H1 (cell line): ENCODE measurements around the gene TUT1. TPM values are rescaled to one million over a fixed set of nuclear protein-coding genes. Genes with fewer than 3 reads are reported as not detected.

Experiments used
- CTCF ChIA-PET: fragments of 300-600 bp; sonication (Branson Sonifier 250); formaldehyde crosslinking; loops from one replicate; lab custom pipeline; 2021; ENCODE audit not compliant: partially characterized antibody; lab: Charles Lee
- POLR2A ChIA-PET: fragments of 300-600 bp; sonication (Branson Sonifier 250); formaldehyde crosslinking; loops from one replicate; lab custom pipeline; 2021; ENCODE audit warnings: inconsistent platforms; ENCODE audit not compliant: partially characterized antibody; lab: Charles Lee
- DNase-seq, 2 experiments: peaks; one replicate each; pipeline versions ENCODE4 v3.0.0 to v3.0.0-alpha.2; 2010 to 2022; ENCODE audit warnings: low spot score in 2 of 2, low read depth in 1 of 2, mixed read lengths in 1 of 2
- FAIRE-seq: peaks from 2 replicates; lab custom pipeline; 2011; peaks lifted over from hg19 to GRCh38; lab: Jason Lieb, UNC
- H2AFZ ChIP-seq: 2 replicates; pipeline ENCODE4 v1.8.1; 2012; ENCODE audit warnings: low read length, inconsistent platforms
- H2AK5ac ChIP-seq: 2 replicates; pipeline ENCODE4 v1.6.1; 2013; ENCODE audit warnings: low read depth, low read length
- H2BK120ac ChIP-seq: replicated peaks from 2 replicates; pipeline ENCODE3; 2013; ENCODE audit warnings: low read depth, low read length, inconsistent platforms
- H2BK12ac ChIP-seq: 2 replicates; pipeline ENCODE4 v1.6.1; 2013; ENCODE audit warnings: low read depth, low read length
- H2BK15ac ChIP-seq: 2 replicates; pipeline ENCODE4 v1.6.1; 2013; ENCODE audit warnings: low read length
- H2BK20ac ChIP-seq: 2 replicates; pipeline ENCODE4 v1.6.1; 2013; ENCODE audit warnings: low read length
- H2BK5ac ChIP-seq: 2 replicates; pipeline ENCODE4 v1.6.1; 2013; ENCODE audit warnings: low read depth, low read length
- H3K14ac ChIP-seq: 2 replicates; pipeline ENCODE4 v1.6.1; 2013; ENCODE audit warnings: inconsistent platforms; ENCODE audit not compliant: insufficient read length
- H3K18ac ChIP-seq: 2 replicates; pipeline ENCODE4 v1.6.1; 2013; ENCODE audit warnings: low read length; ENCODE audit errors: extremely low read depth
- H3K23ac ChIP-seq: 2 replicates; pipeline ENCODE4 v1.6.1; 2013; ENCODE audit warnings: inconsistent platforms; ENCODE audit not compliant: insufficient read length
- H3K23me2 ChIP-seq: 2 replicates; pipeline ENCODE4 v1.6.1; 2013; ENCODE audit warnings: low read depth, low read length
- H3K27ac ChIP-seq: 2 replicates; pipeline ENCODE4 v1.6.1; 2011; ENCODE audit warnings: low read depth, low read length, inconsistent platforms
- H3K27me3 ChIP-seq, 4 experiments: replicated peaks in 1 of 4; 1 replicate in 1 of 4; 2 replicates in 3 of 4; pipeline versions ENCODE4 v1.6.1 to v1.8.1; 2011 to 2013; ENCODE audit warnings: low read length in 3 of 4, mild to moderate bottlenecking in 3 of 4, inconsistent platforms in 2 of 4, mixed read lengths in 2 of 4, moderate library complexity in 1 of 4; ENCODE audit not compliant: control insufficient read depth in 3 of 4, insufficient read depth in 3 of 4; ENCODE audit errors: extremely low read depth in 1 of 4
- H3K36me3 ChIP-seq, 4 experiments: 2 replicates each; pipeline versions ENCODE4 v1.6.1 to v1.8.1; 2011 to 2013; ENCODE audit warnings: mild to moderate bottlenecking in 4 of 4, low read length in 3 of 4, moderate library complexity in 2 of 4, control low read depth in 1 of 4, inconsistent platforms in 1 of 4; ENCODE audit not compliant: insufficient read depth in 4 of 4, control insufficient read depth in 2 of 4
- H3K4ac ChIP-seq: replicated peaks from 2 replicates; pipeline ENCODE3; 2013; ENCODE audit warnings: low read length, low read depth, mixed read lengths, inconsistent platforms; ENCODE audit not compliant: insufficient read length
- H3K4me1 ChIP-seq, 4 experiments: replicated peaks in 1 of 4; 1 replicate in 1 of 4; 2 replicates in 3 of 4; pipeline versions ENCODE4 v1.6.1 to v1.8.1; 2011 to 2013; ENCODE audit warnings: low read length in 3 of 4, inconsistent platforms in 2 of 4, mixed read lengths in 1 of 4; ENCODE audit not compliant: insufficient read depth in 4 of 4, control insufficient read depth in 3 of 4
- H3K4me2 ChIP-seq, 2 experiments: 2 replicates each; pipeline versions ENCODE4 v1.6.1 to v1.8.1; 2011 to 2013; ENCODE audit warnings: low read depth in 2 of 2, low read length in 2 of 2, control low read depth in 1 of 2, inconsistent platforms in 1 of 2, mild to moderate bottlenecking in 1 of 2; ENCODE audit not compliant: insufficient read depth in 1 of 2
- H3K4me3 ChIP-seq, 4 experiments: fragments of 200-600, 300-600 bp in 1 of 4; sonication (generic), shearing (Covaris generic), sonication (Bioruptor Twin) in 1 of 4; 2 replicates each; pipeline versions ENCODE4 v1.5.1 to v1.8.1; 2011 to 2016; ENCODE audit warnings: low read length in 4 of 4, low read depth in 3 of 4, control low read depth in 2 of 4, inconsistent platforms in 2 of 4, mild to moderate bottlenecking in 2 of 4, mixed read lengths in 1 of 4, moderate library complexity in 1 of 4; ENCODE audit not compliant: insufficient read depth in 2 of 4; ENCODE audit errors: extremely low read depth in 1 of 4
- H3K56ac ChIP-seq: replicated peaks from 2 replicates; pipeline ENCODE3; 2013; ENCODE audit warnings: low read depth, mild to moderate bottlenecking, mixed read lengths, low read length, inconsistent platforms; ENCODE audit not compliant: insufficient read length
- H3K79me1 ChIP-seq: 2 replicates; pipeline ENCODE4 v1.6.1; 2013; ENCODE audit warnings: low read depth, low read length, control low read depth
- H3K79me2 ChIP-seq, 2 experiments: 2 replicates each; pipeline versions ENCODE4 v1.6.1 to v1.8.1; 2012 to 2013; ENCODE audit warnings: low read length in 2 of 2, mild to moderate bottlenecking in 2 of 2, inconsistent platforms in 1 of 2; ENCODE audit not compliant: insufficient read depth in 2 of 2, control insufficient read depth in 1 of 2
- H3K9ac ChIP-seq, 4 experiments: replicated peaks in 1 of 4; 1 replicate in 1 of 4; 2 replicates in 3 of 4; pipeline versions ENCODE4 v1.6.1 to v1.8.1; 2011 to 2013; ENCODE audit warnings: low read depth in 3 of 4, low read length in 3 of 4, control low read depth in 2 of 4, mild to moderate bottlenecking in 2 of 4, moderate library complexity in 2 of 4, inconsistent platforms in 1 of 4; ENCODE audit errors: extremely low read depth in 1 of 4
- H3K9me3 ChIP-seq, 2 experiments: 2 replicates each; pipeline versions ENCODE4 v1.6.1 to v1.8.1; 2012 to 2013; ENCODE audit warnings: mild to moderate bottlenecking in 2 of 2, moderate library complexity in 2 of 2, control low read depth in 1 of 2, inconsistent platforms in 1 of 2, low read depth in 1 of 2, low read length in 1 of 2, mixed read lengths in 1 of 2; ENCODE audit not compliant: insufficient read depth in 2 of 2
- H4K20me1 ChIP-seq, 2 experiments: replicated peaks in 1 of 2; 2 replicates each; pipeline versions ENCODE3 to v1.8.1; 2011 to 2013; ENCODE audit warnings: inconsistent platforms in 2 of 2, low read length in 2 of 2, mild to moderate bottlenecking in 1 of 2; ENCODE audit not compliant: insufficient read depth in 2 of 2, control insufficient read depth in 1 of 2
- H4K5ac ChIP-seq: 2 replicates; pipeline ENCODE4 v1.6.1; 2013; ENCODE audit warnings: low read length, low read depth, mixed read lengths, inconsistent platforms; ENCODE audit not compliant: insufficient read length
- H4K8ac ChIP-seq: 2 replicates; pipeline ENCODE4 v1.8.0; 2013; ENCODE audit warnings: mild to moderate bottlenecking, moderate library complexity, low read length, inconsistent platforms; ENCODE audit not compliant: insufficient read depth; ENCODE audit errors: extremely low read depth
- H4K91ac ChIP-seq: replicated peaks from 2 replicates; pipeline ENCODE3; 2013; ENCODE audit warnings: low read length, mixed read lengths, inconsistent platforms; ENCODE audit not compliant: insufficient read length
- BCL11A ChIP-seq, 2 experiments: IDR thresholded peaks; one replicate each; pipeline ENCODE4 v1.6.1; 2011; ENCODE audit warnings: low read depth in 2 of 2, low read length in 2 of 2, mild to moderate bottlenecking in 2 of 2
- CTBP2 ChIP-seq: IDR thresholded peaks from 2 replicates; pipeline ENCODE4 v1.7.0; 2011; ENCODE audit warnings: borderline replicate concordance, mild to moderate bottlenecking, moderate library complexity, mixed read lengths, low read length; ENCODE audit not compliant: insufficient read depth, insufficient read length
- CTCF ChIP-seq, 3 experiments: IDR thresholded peaks; 1 replicate in 2 of 3; 2 replicates in 1 of 3; pipeline versions ENCODE4 v1.5.1 to v1.6.1; 2011; ENCODE audit warnings: low read length in 3 of 3, mild to moderate bottlenecking in 3 of 3, inconsistent platforms in 2 of 3, low read depth in 1 of 3, moderate library complexity in 1 of 3; ENCODE audit not compliant: insufficient read depth in 1 of 3; ENCODE audit errors: control extremely low read depth in 1 of 3
- MAFK ChIP-seq: IDR thresholded peaks from 2 replicates; pipeline ENCODE4 v1.6.1; 2012; ENCODE audit warnings: low read depth, mild to moderate bottlenecking, improper control_type of control experiment, low read length
- POLR2AphosphoS5 ChIP-seq: IDR thresholded peaks from 2 replicates; pipeline ENCODE4 v1.6.1; 2011; ENCODE audit warnings: low read depth, low read length
- POU5F1 ChIP-seq: IDR thresholded peaks from 2 replicates; pipeline ENCODE4 v1.6.1; 2011; ENCODE audit warnings: low read depth, mild to moderate bottlenecking, low read length, moderate library complexity
- RBBP5 ChIP-seq: IDR thresholded peaks from 2 replicates; pipeline ENCODE4 v1.7.1; 2012; ENCODE audit warnings: low read depth, mild to moderate bottlenecking, inconsistent platforms, low read length, moderate library complexity, borderline replicate concordance
- RNF2 ChIP-seq: fragments of 200-900, 300-1000 bp; sonication (generic); IDR thresholded peaks from 2 replicates; pipeline ENCODE4 v1.7.1; 2016; ENCODE audit warnings: borderline replicate concordance, low read depth, mild to moderate bottlenecking, antibody characterized with exemption, low read length; ENCODE audit not compliant: poor library complexity, severe bottlenecking; ENCODE audit errors: missing control alignments
- RXRA ChIP-seq: IDR thresholded peaks from 2 replicates; pipeline ENCODE4 v1.6.1; 2011; ENCODE audit warnings: low read depth, mild to moderate bottlenecking, low read length, moderate library complexity; ENCODE audit not compliant: insufficient read depth
- TEAD4 ChIP-seq: IDR thresholded peaks from 2 replicates; pipeline ENCODE4 v1.6.1; 2012; ENCODE audit warnings: low read depth, low read length, inconsistent platforms, mixed read lengths
- YY1 ChIP-seq: IDR thresholded peaks from 2 replicates; pipeline ENCODE4 v1.6.1; 2011; ENCODE audit warnings: low read depth, mild to moderate bottlenecking, low read length
- WGBS, 2 experiments: shearing (Covaris generic) in 1 of 2; methylation state at CpG; one replicate each; pipeline versions ENCODE4 v1.1.6 to v1.1.7; 2013 to 2015; ENCODE audit warnings: low lambda C conversion rate in 2 of 2, mixed read lengths in 2 of 2, inconsistent platforms in 1 of 2, low coverage in 1 of 2, missing lambda C conversion rate in 1 of 2; ENCODE audit not compliant: insufficient replicate concordance in 2 of 2, insufficient coverage in 1 of 2, insufficient read length in 1 of 2; ENCODE audit errors: extremely low coverage in 1 of 2, missing lambda C conversion rate in 1 of 2; 5-methylcytosine and 5-hydroxymethylcytosine counted together
- polyA plus RNA-seq, 7 experiments: library from polyadenylated mRNA; depleted of rRNA in 3 of 7; stranded (reverse) in 5 of 7; unstranded in 2 of 7; fragments of >200 nt in 5 of 7; fragments of 200-250 nt in 2 of 7; gene quantifications; 1 replicate in 5 of 7; 2 replicates in 1 of 7; 4 replicates in 1 of 7; pipeline versions ENCODE4 v1.2.1 to v1.2.3, GENCODE V29; 2011 to 2013; ENCODE audit warnings: missing spikeins in 2 of 7, mixed read lengths in 2 of 7
- total RNA-seq: library from RNA; stranded (reverse); fragmentation: NEBNext Ultra II Directional; extraction: Animal tissue kit (Norgen Biotek cat#: 25700); gene quantifications from 2 replicates; pipeline ENCODE4 v1.2.1, GENCODE V29; 2021

The TUT1 gene
- total and polyA plus RNA-seq, 2 of the 8 experiments (the other 6 are each of a cell fraction or from before 2014, with no cell fraction given) = 17.8 to 24.6 TPM

- POLR2A ChIA-PET = interaction anchor here (0.6 to 20.7 kb wide), 11 partner anchors 12 to 1113 kb away, joined by 3 to 336 read pairs (median 4); partner anchors contain the start of genes C11orf98, CSKMT, TUT1 and UQCC3
- H3K27me3 ChIP-seq = no peaks in the 10 kb centered on the region
- no peak overlapping the region for H4K5ac ChIP-seq
- H3K27ac ChIP-seq = no peak overlapping the region
- no peak overlapping the region for H3K9ac ChIP-seq
- no peak for DNase-seq
- no peak overlapping the region for H4K8ac ChIP-seq
- WGBS, 2 experiments = 83% methylated on average over 1 of the region's 1 CpG; no CpG with 5 or more reads in 1 of the 2 experiments
- H3K14ac ChIP-seq = no peak overlapping the region
- no peak overlapping the region for H3K4ac ChIP-seq
- H3K18ac ChIP-seq = no peak overlapping the region
- H4K91ac ChIP-seq = no peak overlapping the region
- H2BK20ac ChIP-seq = no peak overlapping the region
- H4K20me1 ChIP-seq = peaks cover 12 to 34% of the 10 kb centered on the region in 2 experiments
- H3K9me3 ChIP-seq = no peaks in the 10 kb centered on the region
- H3K4me3 ChIP-seq = no peak overlapping the region
- peaks cover 0 to 68% of the 10 kb centered on the region in 2 experiments for H3K79me2 ChIP-seq
- H2BK120ac ChIP-seq = no peak overlapping the region
- 0 out of 2 replicates have a peak, but pooled peaks cover 3% of the 10 kb centered on the region for H3K79me1 ChIP-seq
- no peak overlapping the region for H3K23ac ChIP-seq
- peaks cover 11% of the 10 kb centered on the region for H3K23me2 ChIP-seq
- no peak for FAIRE-seq
- peaks cover 48 to 82% (median 65%) of the 10 kb centered on the region in 4 experiments for H3K36me3 ChIP-seq
- no peak overlapping the region for H2AK5ac ChIP-seq
- H3K4me1 ChIP-seq = peaks cover 0 to 4% (median 2%) of the 10 kb centered on the region in 4 experiments; a peak in 4 of 7 replicates
- CTCF ChIA-PET = interaction anchor here (0.6 to 4.5 kb wide), 8 partner anchors 10 to 1246 kb away, joined by 3 to 22 read pairs (median 4); partner anchors contain the start of gene TUT1
- H2BK12ac ChIP-seq = no peak overlapping the region
- H2BK5ac ChIP-seq = no peak overlapping the region
- H2BK15ac ChIP-seq = no peak overlapping the region
- H3K4me2 ChIP-seq = no peak overlapping the region
- H2AFZ ChIP-seq = no peak overlapping the region
- no peak overlapping the region for H3K56ac ChIP-seq
- no peak for TF ChIP-seq POU5F1
- TF ChIP-seq TEAD4 = no peak
- no peak for TF ChIP-seq CTCF (IDR thresholded peaks at IDR 0.05; ENCODE audit: control extremely low read depth in 1 of 3, insufficient read depth in 1 of 3, low read depth in 1 of 3, low read length in 3 of 3)
- TF ChIP-seq POLR2AphosphoS5 = no peak
- TF ChIP-seq RXRA = no peak
- TF ChIP-seq RNF2 = no peak
- no peak for TF ChIP-seq BCL11A (IDR thresholded peaks at IDR 0.05; ENCODE audit: low read depth in 2 of 2, low read length in 2 of 2)
- TF ChIP-seq YY1 = no peak
- TF ChIP-seq RBBP5 = no peak
- no peak for TF ChIP-seq MAFK
- no peak for TF ChIP-seq CTBP2
These were observed 21.7 kb downstream of the TUT1 start for GRCh38 chr11:62569611-62570010.
